GM06990 (cell line): ENCODE measurements around the gene BEND5.

Experiments
- DNase-seq: peaks from one replicate; pipeline ENCODE4 v3.0.0-alpha.2; 2011; ENCODE audit not compliant: insufficient read length; ENCODE audit errors: extremely low read depth
- H3K27me3 ChIP-seq: replicated peaks from 2 replicates; pipeline ENCODE4 v1.6.0; 2011; ENCODE audit warnings: low read length; ENCODE audit not compliant: control insufficient read depth, insufficient read depth
- H3K36me3 ChIP-seq: 2 replicates; pipeline ENCODE4 v1.5.1; 2011; ENCODE audit warnings: low read length; ENCODE audit not compliant: control insufficient read depth, insufficient read depth
- H3K4me3 ChIP-seq: replicated peaks from 2 replicates; pipeline ENCODE4 v1.5.1; 2011; ENCODE audit warnings: low read depth, mild to moderate bottlenecking, control low read depth, low read length
- TF ChIP-seq, protein P1 (sequence below): IDR thresholded peaks from 2 replicates; pipeline ENCODE4 v1.5.1; 2011; ENCODE audit warnings: low read length, control low read depth, mild to moderate bottlenecking, inconsistent platforms; ENCODE audit not compliant: insufficient read depth, poor library complexity, severe bottlenecking

Gene BEND5

DNA sequence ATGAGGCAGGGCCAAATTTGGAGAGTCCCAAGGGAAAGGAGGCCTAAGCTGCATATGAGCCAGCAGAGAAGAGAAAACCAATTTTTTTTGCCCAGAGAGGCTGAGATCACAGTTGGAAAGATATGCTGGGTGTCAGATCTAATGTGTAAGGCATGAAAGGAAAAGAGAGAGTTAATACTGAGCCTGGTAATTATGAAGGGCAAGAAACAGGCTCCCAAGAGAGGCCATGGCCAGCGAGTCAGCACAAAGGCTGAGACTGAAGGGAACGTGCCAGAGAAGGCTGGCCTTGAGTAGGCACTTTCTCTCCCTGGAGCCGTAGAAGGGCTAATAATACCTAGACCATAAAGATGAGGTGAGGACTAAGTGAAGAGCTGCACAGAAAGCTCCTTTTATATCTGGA is 31.8 kb upstream of the BEND5 start:
- Histone ChIP-seq H3K4me3 (no peak overlapping the region), H3K27me3 (no peaks in the 10 kb centered on the region), H3K36me3 (no peaks in the 10 kb centered on the region)
- no peak for DNase-seq
- TF ChIP-seq, protein P1, sequence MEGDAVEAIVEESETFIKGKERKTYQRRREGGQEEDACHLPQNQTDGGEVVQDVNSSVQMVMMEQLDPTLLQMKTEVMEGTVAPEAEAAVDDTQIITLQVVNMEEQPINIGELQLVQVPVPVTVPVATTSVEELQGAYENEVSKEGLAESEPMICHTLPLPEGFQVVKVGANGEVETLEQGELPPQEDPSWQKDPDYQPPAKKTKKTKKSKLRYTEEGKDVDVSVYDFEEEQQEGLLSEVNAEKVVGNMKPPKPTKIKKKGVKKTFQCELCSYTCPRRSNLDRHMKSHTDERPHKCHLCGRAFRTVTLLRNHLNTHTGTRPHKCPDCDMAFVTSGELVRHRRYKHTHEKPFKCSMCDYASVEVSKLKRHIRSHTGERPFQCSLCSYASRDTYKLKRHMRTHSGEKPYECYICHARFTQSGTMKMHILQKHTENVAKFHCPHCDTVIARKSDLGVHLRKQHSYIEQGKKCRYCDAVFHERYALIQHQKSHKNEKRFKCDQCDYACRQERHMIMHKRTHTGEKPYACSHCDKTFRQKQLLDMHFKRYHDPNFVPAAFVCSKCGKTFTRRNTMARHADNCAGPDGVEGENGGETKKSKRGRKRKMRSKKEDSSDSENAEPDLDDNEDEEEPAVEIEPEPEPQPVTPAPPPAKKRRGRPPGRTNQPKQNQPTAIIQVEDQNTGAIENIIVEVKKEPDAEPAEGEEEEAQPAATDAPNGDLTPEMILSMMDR = no peak

DNA sequence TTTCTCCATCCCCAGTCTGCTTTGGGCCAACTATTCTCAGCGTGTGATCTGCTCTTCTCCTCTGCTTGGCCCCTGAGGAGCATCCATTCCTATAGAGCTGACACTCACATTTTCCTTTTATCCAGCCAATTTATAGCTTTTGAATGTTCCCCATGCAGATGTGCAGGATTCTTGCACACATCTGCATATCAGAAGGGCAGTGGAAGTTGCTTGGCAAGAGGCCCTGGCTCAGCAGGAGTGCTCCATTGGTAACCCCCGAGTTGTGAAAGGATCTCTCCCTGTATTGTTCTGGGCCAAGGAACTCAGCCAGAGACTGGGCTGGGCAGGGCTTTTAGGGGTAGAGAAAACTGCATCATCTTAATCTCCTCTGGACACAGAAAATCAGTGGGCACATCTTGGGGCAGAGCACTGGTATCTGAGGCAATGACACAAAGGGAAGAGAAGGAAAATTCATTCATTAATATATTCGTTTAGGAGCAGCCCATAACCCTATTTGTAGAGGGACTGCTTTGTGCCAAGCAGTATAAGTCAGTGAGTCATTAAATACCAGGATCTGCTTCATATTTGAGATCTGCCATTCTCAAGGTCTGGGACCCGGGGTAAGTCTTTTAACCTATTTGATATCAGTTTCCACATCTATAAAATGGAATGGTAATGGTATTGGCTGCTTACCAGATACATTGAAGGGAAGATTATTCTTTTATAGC is 31.0 kb upstream of the BEND5 start:
- no peak for DNase-seq
- H3K4me3 ChIP-seq = no peak overlapping the region
- TF ChIP-seq, protein P1 = no peak
- H3K36me3 ChIP-seq = no peaks in the 10 kb centered on the region
- H3K27me3 ChIP-seq = no peaks in the 10 kb centered on the region

DNA sequence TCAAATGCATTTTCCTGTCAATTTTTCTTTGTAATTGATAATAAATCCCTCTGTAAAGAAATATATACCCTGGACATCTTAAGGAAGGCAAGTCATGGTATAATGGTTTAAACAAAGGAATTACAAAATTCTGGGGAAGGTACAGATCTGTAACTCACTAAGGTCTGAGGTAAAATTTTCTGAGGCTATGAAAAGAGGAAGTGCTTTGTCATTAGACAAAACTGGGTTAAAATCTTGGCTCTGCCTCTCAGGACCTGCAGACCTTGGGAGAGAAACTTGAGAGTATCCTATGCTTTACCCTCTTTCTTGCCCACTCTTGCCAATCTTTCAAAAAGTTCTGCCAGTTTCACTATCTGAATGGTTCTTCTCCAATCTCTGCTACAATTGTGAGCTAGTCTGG is 26.8 kb upstream of the BEND5 start:
- DNase-seq = no peak
- Histone ChIP-seq H3K36me3 (no peaks in the 10 kb centered on the region), H3K27me3 (no peaks in the 10 kb centered on the region), H3K4me3 (no peak overlapping the region)
- TF ChIP-seq, protein P1 = no peak

DNA sequence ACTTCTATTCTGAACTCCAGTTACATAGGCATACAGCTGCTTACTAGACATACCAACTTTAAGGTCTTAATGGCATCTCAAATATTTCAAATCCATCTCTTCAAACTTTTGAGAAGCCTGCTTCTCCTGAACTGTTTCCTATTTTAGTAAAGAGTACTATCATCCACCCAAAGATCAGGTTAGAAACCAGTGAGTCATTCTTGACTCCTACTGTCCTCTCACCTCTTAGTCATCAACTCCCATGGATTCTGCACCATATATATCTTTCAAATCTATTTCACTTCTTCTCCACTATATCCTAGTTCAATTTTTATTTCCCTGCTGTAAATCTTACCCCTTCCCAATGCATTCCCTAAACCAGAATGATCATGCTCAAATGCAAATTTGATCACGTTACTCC is 18.1 kb upstream of the BEND5 start:
- no peaks in the 10 kb centered on the region for H3K27me3 ChIP-seq
- H3K36me3 ChIP-seq = no peaks in the 10 kb centered on the region
- no peak overlapping the region for H3K4me3 ChIP-seq
- TF ChIP-seq, protein P1 = no peak
- DNase-seq = no peak

DNA sequence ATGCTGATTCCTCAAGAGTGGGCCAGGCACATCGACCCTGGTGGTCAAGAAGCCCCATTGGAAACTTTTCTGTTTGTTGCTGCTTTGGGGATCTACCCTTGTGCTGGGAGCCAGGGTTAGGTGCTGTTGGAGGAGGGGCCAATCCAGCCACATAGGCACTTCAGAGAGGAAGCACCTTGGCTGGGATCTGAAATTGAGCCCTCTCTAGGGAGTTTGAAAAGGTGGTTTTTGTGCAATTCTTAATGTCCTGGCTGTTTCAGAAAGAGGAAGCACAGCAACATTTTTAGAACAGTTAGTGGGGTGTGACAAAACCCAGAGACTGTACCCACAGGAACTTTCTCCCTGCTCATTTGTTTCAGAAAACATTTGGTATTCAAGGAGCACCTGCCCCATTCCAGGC is 17.2 kb upstream of the BEND5 start:
- Histone ChIP-seq H3K36me3 (no peaks in the 10 kb centered on the region), H3K27me3 (no peaks in the 10 kb centered on the region), H3K4me3 (no peak overlapping the region)
- peak; percentile 36 for DNase-seq
- TF ChIP-seq, protein P1 = no peak

DNA sequence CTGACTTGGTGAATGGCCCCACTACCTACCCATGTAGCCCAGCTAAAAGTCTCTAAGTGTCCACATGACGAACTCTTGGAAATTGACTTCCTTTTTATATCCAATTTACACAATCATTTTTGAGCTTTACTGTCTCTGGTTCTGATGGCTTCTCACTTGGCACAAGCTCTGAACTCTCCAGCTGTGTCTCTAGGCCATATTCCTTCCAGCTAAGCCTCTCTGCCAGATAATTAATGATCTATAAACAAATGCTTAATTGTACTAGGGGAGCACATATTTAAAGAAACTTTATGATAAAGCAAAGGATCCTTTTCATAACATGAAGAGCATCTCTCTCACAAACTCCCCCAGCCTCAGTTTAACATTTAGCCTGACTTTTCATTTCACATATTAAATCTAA is 16.3 kb upstream of the BEND5 start:
- no peaks in the 10 kb centered on the region for H3K27me3 ChIP-seq
- no peak for DNase-seq
- no peak overlapping the region for H3K4me3 ChIP-seq
- H3K36me3 ChIP-seq = no peaks in the 10 kb centered on the region
- TF ChIP-seq, protein P1 = no peak
